HCT116 (cell line): ENCODE measurements around the gene LY86.

Source experiments
- CTCF ChIP-seq, 3 experiments: fragments of 200-600 bp in 1 of 3; sonication (generic) in 1 of 3; IDR thresholded peaks in 2 of 3; conservative IDR thresholded peaks in 1 of 3; 2 replicates each; pipeline ENCODE4 v1.5.1; 2012 to 2017; ENCODE audit warnings: low read depth in 2 of 3, low read length in 2 of 3, antibody characterized with exemption in 1 of 3, borderline replicate concordance in 1 of 3, control low read depth in 1 of 3, mild to moderate bottlenecking in 1 of 3, mixed read lengths in 1 of 3, mixed run types in 1 of 3, moderate library complexity in 1 of 3; ENCODE audit not compliant: insufficient read depth in 1 of 3
- EZH2phosphoT487 ChIP-seq: fragments of 200-600 bp; IDR thresholded peaks from 2 replicates; pipeline ENCODE4 v1.6.1; 2018; ENCODE audit warnings: antibody characterized with exemption, borderline replicate concordance
- POLR2A ChIP-seq: IDR thresholded peaks from 2 replicates; pipeline ENCODE4 v1.7.0; 2011; ENCODE audit warnings: borderline replicate concordance; ENCODE audit not compliant: insufficient read depth, insufficient read length; ENCODE audit errors: extremely low read depth
- POLR2AphosphoS5 ChIP-seq: IDR thresholded peaks from 2 replicates; pipeline ENCODE4 v1.6.1; 2011; ENCODE audit warnings: mild to moderate bottlenecking, low read depth, low read length, moderate library complexity

GRCh38 chr6:6592826-6593475, 4.4 kb downstream of the LY86 start:
- TF ChIP-seq POLR2A (no peak), CTCF (IDR thresholded peaks at IDR 0.05 in 2 of 3, conservative IDR thresholded peaks at IDR 0.05 in 1 of 3; ENCODE audit: borderline replicate concordance in 1 of 3, insufficient read depth in 1 of 3, low read depth in 2 of 3, low read length in 2 of 3) (no peak), POLR2AphosphoS5 (no peak), EZH2phosphoT487 (no peak)
